ENCODE measurements around the gene ADIPOR2. TPM values are rescaled to one million over a fixed set of nuclear protein-coding genes. Genes with fewer than 3 reads are reported as not detected.

ADIPOR2 gene
- total RNA-seq, 1 donor from 2014 or later = 40.5 TPM

DNA sequence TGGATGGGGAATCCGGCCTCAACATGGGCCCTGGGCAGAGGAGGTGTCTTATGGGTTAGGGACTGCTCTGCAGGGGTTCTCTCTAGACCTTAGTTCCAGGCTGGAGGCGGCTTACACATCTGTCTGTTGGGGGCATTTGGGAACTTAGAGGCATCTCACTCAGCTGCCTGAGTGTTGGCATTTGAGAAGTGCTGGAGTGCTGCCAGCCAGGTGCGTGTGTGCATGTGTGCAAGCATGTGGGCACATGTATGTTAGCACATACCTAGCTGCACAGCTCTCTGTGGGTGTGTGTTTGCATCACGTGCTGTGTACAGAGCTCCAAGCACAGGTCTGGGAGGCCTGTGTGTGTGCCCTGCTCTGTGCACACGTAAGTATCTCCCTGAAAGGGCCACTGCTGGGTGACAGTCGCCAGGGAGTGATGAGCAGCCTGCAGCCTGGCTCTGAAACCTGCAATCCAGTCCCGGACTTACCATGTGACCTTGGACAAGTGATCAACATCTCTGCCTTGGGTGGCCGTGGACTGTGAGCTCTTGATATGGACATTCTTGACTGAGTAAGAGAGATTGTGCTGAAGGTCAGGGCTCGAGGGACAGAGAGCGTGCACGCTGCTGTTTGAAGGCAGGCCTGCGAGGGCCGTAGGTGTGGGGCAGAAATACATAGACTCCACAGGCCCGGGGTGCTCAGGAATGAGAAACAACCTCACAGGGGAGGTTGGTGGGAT is 134.7 kb downstream of the ADIPOR2 start:
- TF ChIP-seq, protein P1, sequence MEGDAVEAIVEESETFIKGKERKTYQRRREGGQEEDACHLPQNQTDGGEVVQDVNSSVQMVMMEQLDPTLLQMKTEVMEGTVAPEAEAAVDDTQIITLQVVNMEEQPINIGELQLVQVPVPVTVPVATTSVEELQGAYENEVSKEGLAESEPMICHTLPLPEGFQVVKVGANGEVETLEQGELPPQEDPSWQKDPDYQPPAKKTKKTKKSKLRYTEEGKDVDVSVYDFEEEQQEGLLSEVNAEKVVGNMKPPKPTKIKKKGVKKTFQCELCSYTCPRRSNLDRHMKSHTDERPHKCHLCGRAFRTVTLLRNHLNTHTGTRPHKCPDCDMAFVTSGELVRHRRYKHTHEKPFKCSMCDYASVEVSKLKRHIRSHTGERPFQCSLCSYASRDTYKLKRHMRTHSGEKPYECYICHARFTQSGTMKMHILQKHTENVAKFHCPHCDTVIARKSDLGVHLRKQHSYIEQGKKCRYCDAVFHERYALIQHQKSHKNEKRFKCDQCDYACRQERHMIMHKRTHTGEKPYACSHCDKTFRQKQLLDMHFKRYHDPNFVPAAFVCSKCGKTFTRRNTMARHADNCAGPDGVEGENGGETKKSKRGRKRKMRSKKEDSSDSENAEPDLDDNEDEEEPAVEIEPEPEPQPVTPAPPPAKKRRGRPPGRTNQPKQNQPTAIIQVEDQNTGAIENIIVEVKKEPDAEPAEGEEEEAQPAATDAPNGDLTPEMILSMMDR (IDR thresholded peaks at IDR 0.05; ENCODE audit: borderline replicate concordance) = no peak
- Histone ChIP-seq H3K36me3 (no peaks in the 10 kb centered on the region), H3K9me3 (replicated peaks) (no peaks in the 10 kb centered on the region), H3K27me3 (ENCODE audit: low read depth) (peaks cover 100% of the 10 kb centered on the region), H3K27ac (replicated peaks) (no peak overlapping the region), H3K4me1 (peaks cover under 1% of the 10 kb centered on the region), H3K4me3 (no peak overlapping the region)
- no peak for DNase-seq
- intact Hi-C loops (cut with micrococcal nuclease) = no loop called here

DNA sequence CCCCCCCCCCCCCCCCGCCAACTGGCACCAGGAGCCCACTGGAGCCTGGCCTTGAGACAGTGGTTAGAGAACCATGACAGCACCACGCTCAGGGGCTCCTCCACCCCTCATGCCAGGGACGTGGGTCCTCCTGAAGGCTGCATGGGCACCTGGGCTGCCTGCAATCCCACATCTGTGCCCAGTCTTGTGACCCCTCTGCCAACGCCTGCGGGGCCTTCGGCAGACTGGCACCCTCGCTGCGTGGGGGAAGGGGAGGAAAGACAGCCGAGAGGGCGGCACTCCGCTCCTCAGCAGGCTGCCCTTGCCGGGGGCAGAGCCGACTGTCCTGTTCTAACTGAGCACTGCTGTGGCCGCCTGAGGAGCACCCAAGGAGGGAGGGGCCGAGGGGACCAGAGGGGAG is 135.5 kb downstream of the ADIPOR2 start:
- intact Hi-C loops (cut with micrococcal nuclease) = no loop called here
- H3K36me3 ChIP-seq = no peaks in the 10 kb centered on the region
- TF ChIP-seq, protein P1 (IDR thresholded peaks at IDR 0.05; ENCODE audit: borderline replicate concordance) = no peak
- DNase-seq = no peak
- H3K27me3 ChIP-seq (ENCODE audit: low read depth) = peaks cover 100% of the 10 kb centered on the region
- peaks cover 5% of the 10 kb centered on the region for H3K4me1 ChIP-seq
- no peak overlapping the region for H3K27ac ChIP-seq (replicated peaks)
- no peaks in the 10 kb centered on the region for H3K9me3 ChIP-seq (replicated peaks)
- H3K4me3 ChIP-seq = no peak overlapping the region

DNA sequence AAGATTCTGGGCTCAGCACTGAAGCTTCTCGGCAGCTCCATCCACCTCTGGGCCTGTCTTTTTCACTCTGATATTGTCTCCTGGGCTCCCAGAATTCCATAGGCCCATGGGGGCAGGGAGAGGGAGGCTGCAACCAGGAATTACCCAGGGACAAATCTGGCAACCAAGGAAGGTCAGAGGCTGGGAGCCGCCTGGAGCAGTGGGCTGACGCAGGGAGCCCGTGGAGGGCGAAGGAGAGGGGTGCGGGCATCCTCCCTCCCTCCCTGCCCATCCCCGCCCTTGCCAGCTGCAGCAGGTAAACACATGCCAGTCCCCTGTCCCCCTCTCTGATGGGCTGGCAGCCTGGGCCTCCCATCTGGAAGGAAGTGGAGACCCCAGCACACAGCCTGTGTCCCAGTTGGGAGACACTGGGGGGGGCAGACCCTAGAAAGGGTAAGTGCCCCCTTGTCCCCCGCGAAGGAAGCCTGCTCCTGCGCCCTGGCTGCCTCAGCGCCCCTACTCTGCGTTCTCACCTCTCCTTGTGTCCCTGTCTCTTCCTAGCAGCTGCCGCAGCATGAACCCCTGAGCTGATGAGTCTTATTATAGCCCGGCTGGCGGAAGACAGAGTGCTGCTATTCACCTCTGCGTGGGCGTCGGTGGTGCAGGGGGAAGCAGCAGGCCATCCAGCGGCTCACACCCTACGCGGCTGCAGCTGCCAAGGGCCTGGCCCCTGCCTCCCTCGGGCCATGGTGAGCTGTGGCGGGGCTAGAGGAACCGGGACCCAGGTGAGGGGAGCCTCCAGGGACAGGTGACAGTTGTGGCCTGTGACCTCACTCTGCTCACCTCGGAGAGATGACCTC is 136.2 kb downstream of the ADIPOR2 start:
- Histone ChIP-seq H3K4me1 (peaks cover 5% of the 10 kb centered on the region), H3K36me3 (no peaks in the 10 kb centered on the region), H3K9me3 (replicated peaks) (no peaks in the 10 kb centered on the region), H3K27me3 (ENCODE audit: low read depth) (peaks cover 100% of the 10 kb centered on the region), H3K27ac (replicated peaks) (no peak overlapping the region), H3K4me3 (no peak overlapping the region)
- intact Hi-C loops (cut with micrococcal nuclease) = no loop called here
- TF ChIP-seq, protein P1 (IDR thresholded peaks at IDR 0.05; ENCODE audit: borderline replicate concordance) = no peak
- DNase-seq = no peak

DNA sequence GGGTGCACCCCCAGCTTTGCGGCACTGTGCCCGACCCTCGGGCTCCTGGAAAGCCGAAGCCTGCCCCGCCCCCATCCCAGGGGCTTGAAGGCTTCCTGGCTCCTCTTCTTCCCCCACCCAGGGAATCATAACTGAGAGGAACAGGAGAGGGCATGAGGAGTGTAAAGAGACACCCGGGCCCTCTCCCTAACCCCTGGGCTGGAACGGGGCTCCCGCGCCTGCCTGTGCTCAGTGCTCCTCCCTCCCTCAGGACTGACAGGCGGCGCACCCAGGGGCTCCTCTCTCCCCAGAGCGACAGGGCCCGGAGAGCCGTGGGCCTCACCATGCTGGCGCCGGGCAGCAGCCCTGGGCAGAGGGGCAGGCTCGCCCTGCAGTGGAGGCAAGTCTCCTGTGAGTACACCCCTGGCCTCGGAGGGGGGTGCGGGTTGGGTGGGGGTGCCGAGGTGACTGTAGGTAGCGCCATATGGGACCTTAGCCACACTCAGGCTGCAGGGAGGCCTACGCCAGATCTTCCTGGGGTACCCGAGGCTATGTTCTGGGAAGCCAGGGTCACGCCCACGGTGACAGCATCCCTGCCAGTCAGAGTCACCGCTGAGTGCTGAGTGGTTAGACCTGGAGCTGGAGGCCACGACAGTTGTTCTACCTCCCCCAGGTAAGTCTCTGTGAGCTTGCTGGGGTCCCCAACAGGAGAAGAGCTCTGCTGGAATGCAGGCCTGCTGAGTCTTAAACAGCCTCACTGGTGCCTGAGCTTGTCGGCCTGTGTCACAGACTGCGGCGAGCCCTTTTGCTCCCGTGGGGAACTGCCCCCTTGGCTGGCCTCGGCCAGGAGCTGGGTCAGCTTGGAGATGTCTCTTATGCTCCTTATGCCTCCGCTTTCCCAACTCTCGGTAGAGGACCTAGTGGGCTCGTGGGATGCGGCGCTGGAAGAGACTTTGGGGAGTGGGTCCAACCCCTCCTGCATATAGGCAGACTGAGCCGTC is 137.2 kb downstream of the ADIPOR2 start:
- Histone ChIP-seq H3K9me3 (replicated peaks) (no peaks in the 10 kb centered on the region), H3K4me1 (peaks cover 5% of the 10 kb centered on the region), H3K27ac (replicated peaks) (no peak overlapping the region), H3K36me3 (no peaks in the 10 kb centered on the region), H3K27me3 (ENCODE audit: low read depth) (peaks cover 100% of the 10 kb centered on the region), H3K4me3 (no peak overlapping the region)
- TF ChIP-seq, protein P1 (IDR thresholded peaks at IDR 0.05; ENCODE audit: borderline replicate concordance) = no peak
- peak; percentile 7 for DNase-seq
- intact Hi-C loops (cut with micrococcal nuclease) = no loop called here

DNA sequence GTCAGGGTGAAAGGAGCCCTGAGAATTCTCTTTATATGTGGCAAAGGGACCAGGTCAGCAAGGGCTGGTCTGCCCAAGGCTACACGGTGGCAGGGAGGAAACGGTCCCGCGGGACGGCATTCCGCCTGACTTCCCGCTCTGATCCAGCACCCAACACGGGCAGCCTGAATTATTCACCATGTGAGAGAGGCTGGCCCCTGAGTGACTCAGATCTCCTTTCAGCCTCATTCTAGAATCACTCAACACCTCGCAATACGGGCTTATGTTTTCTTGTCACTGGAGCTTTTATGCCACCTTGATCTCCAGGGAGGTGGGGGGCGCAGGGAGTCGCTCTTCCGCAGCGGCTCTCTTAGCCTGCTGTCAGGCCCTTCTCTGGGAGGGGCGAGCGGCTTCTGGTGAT is 138.0 kb downstream of the ADIPOR2 start:
- no peaks in the 10 kb centered on the region for H3K36me3 ChIP-seq
- no peak for DNase-seq

More for the DNA sequence above, 138.0 kb downstream of the ADIPOR2 start:
- peaks cover 5% of the 10 kb centered on the region for H3K4me1 ChIP-seq
- H3K27ac ChIP-seq (replicated peaks) = no peak overlapping the region
- peaks cover 100% of the 10 kb centered on the region for H3K27me3 ChIP-seq (ENCODE audit: low read depth)
- no peaks in the 10 kb centered on the region for H3K9me3 ChIP-seq (replicated peaks)
- no peak overlapping the region for H3K4me3 ChIP-seq
- intact Hi-C loops (cut with micrococcal nuclease) = no loop called here
- TF ChIP-seq, protein P1 (IDR thresholded peaks at IDR 0.05; ENCODE audit: borderline replicate concordance) = no peak
